Fibroblast of lung (primary cell): ENCODE results near the gene CMTM7.

ENCODE experiments used
- CTCF ChIP-seq, 2 donors: IDR thresholded peaks in 1 of 2; conservative IDR thresholded peaks in 1 of 2; 1 replicate in 1 of 2; 2 replicates in 1 of 2; pipeline ENCODE4 v1.5.1; 2011 to 2012; ENCODE audit warnings: low read length in 2 of 2, control low read depth in 1 of 2, inconsistent platforms in 1 of 2, low read depth in 1 of 2, mild to moderate bottlenecking in 1 of 2
- EZH2 ChIP-seq: IDR thresholded peaks from 2 replicates; pipeline ENCODE4 v1.5.1; 2012; ENCODE audit warnings: low read length, control low read depth, mild to moderate bottlenecking; ENCODE audit errors: missing control alignments

GRCh38 chr3:32498252-32498651, 106.6 kb downstream of the CMTM7 start:
- TF ChIP-seq CTCF (conservative IDR thresholded peaks at IDR 0.05 in 1 of 2, IDR thresholded peaks at IDR 0.05 in 1 of 2; ENCODE audit: low read depth in 1 of 2, low read length in 2 of 2) (no peak), EZH2 (no peak)
